Mesothelial cell of epicardium (in vitro differentiated cells): Measurements from ENCODE around the gene BPIFB2. TPM values are rescaled to one million over a fixed set of nuclear protein-coding genes. Genes with fewer than 3 reads are reported as not detected.

Experiments used
- DNase-seq, 2 experiments: peaks; one replicate each; pipeline ENCODE4 v3.0.0; 2021; ENCODE audit warnings: low spot score in 2 of 2; ENCODE audit not compliant: unreplicated experiment in 2 of 2
- H3K27ac Mint-ChIP-seq: 2 replicates; pipeline ENCODE4 v1.8.0; 2021; ENCODE audit warnings: mixed read lengths
- H3K27me3 Mint-ChIP-seq: 2 replicates; pipeline ENCODE4 v1.8.0; 2021; ENCODE audit warnings: low read depth, mixed read lengths
- H3K36me3 Mint-ChIP-seq: 2 replicates; pipeline ENCODE4 v1.8.0; 2021; ENCODE audit warnings: mixed read lengths
- H3K4me1 Mint-ChIP-seq: 2 replicates; pipeline ENCODE4 v1.8.0; 2021; ENCODE audit warnings: mixed read lengths
- H3K4me3 Mint-ChIP-seq: 2 replicates; pipeline ENCODE4 v1.8.0; 2021; ENCODE audit warnings: mild to moderate bottlenecking, moderate library complexity, mixed read lengths
- H3K9me3 Mint-ChIP-seq: 2 replicates; pipeline ENCODE4 v1.8.0; 2021; ENCODE audit warnings: mixed read lengths
- total RNA-seq: library from RNA; stranded (reverse); gene quantifications from 3 replicates; pipeline ENCODE4 v1.2.1, GENCODE V29; 2021
- TF ChIP-seq, protein P1 (sequence below): fragments of 200-600 bp; sonication (generic); IDR thresholded peaks from one replicate; pipeline ENCODE4 v1.5.0; 2021; ENCODE audit warnings: antibody characterized with exemption; ENCODE audit not compliant: unreplicated experiment

BPIFB2 gene
- total RNA-seq, 1 donor from 2014 or later = not detected

DNA sequence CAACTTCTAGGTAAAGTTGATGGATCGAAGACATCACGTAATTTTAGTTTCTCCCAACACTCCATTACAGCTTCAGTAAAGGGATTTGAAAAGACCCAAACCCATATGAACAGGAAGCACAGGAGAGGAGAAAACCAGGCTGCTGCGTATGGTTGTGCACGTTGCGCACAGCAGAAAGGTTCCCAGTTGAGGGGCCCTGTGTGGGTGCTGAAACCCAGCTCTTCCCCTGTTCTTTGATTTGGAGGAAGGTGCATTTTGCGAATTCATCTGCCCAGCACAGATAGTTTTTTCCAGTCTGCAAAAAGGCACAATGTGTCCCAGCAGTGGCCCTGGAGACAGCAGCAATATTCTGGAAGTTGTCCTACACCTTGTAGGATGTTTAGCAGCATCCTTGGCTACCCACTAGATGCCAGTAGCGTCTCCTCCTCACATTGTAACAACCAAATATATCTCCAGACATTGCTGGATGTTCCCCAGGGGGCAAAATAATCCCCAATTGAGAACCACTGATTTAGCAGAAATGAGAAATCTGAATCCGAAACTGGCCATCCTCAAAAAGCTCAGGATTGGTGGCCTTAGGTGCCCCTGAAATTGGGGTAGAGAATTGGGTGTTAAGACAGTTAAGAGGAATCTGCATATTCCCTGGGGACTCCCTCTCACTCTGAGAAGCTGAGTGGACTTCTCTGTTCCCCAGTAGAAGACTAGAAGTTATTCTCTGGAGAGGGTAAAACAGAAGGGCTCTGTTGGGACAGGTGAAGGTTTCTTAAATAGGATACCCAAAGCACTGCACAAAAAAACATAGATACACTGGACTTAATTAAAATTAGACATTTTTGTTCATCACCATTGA, 15.5 kb upstream of the BPIFB2 start:
- H3K36me3 Mint-ChIP-seq = no peaks in the 10 kb centered on the region
- peaks cover 13% of the 10 kb centered on the region for H3K9me3 Mint-ChIP-seq
- no peaks in the 10 kb centered on the region for H3K4me1 Mint-ChIP-seq
- TF ChIP-seq, protein P1, sequence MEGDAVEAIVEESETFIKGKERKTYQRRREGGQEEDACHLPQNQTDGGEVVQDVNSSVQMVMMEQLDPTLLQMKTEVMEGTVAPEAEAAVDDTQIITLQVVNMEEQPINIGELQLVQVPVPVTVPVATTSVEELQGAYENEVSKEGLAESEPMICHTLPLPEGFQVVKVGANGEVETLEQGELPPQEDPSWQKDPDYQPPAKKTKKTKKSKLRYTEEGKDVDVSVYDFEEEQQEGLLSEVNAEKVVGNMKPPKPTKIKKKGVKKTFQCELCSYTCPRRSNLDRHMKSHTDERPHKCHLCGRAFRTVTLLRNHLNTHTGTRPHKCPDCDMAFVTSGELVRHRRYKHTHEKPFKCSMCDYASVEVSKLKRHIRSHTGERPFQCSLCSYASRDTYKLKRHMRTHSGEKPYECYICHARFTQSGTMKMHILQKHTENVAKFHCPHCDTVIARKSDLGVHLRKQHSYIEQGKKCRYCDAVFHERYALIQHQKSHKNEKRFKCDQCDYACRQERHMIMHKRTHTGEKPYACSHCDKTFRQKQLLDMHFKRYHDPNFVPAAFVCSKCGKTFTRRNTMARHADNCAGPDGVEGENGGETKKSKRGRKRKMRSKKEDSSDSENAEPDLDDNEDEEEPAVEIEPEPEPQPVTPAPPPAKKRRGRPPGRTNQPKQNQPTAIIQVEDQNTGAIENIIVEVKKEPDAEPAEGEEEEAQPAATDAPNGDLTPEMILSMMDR = no peak
- no peak overlapping the region for H3K4me3 Mint-ChIP-seq
- DNase-seq = no peak
- H3K27me3 Mint-ChIP-seq = peaks cover 3% of the 10 kb centered on the region
- no peak overlapping the region for H3K27ac Mint-ChIP-seq

- Mint-ChIP-seq H3K27me3 (peaks cover 10% of the 10 kb centered on the region), H3K36me3 (no peaks in the 10 kb centered on the region), H3K4me3 (no peak overlapping the region), H3K27ac (no peak overlapping the region), H3K4me1 (no peaks in the 10 kb centered on the region), H3K9me3 (peaks cover 13% of the 10 kb centered on the region)
- no peak for DNase-seq
- TF ChIP-seq, protein P1 = no peak
Observed at GRCh38 chr20:32993496-32994050, 13.9 kb upstream of the BPIFB2 start.

DNA sequence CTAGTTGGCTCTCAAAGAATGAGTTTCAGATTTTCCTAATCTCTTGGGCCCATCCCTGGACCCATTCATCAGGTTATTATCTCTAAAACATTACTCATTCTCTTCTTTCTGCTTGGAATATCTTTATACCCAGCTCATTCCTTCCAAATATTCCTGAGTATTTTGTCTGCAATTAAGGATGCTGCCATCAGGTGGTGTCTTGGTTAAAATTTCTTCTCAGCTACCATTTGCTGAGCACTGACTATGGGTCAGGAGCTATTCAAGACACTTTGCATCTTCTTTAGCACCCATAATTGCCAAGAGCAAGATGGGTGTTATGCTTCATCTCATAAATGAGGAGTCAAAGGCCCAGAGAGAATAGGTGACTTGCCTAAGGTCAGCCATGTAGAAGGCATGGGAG, 11.7 kb upstream of the BPIFB2 start:
- Mint-ChIP-seq H3K4me1 (no peaks in the 10 kb centered on the region), H3K9me3 (peaks cover 13% of the 10 kb centered on the region), H3K27me3 (peaks cover 21% of the 10 kb centered on the region), H3K27ac (no peak overlapping the region), H3K36me3 (no peaks in the 10 kb centered on the region), H3K4me3 (no peak overlapping the region)
- no peak for DNase-seq
- TF ChIP-seq, protein P1 = no peak

DNA sequence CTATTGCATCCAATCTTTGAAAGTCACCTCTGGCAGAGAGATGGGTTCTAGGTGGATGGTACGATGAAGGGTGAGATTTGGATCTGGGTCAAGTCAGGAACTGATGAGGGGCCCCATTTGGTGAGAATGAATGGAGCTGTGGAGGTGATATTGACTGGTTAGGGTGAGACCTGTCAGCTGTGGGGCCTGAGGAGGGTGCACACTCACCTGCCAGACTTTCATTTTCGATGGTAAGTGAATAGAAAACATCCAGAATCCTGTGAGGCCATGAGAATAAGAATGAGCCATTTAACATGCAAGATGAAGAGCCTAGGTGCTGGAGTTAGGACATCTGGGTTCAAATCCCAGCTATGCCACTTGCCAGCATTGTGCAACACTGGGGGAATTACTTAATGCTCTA, 10.1 kb upstream of the BPIFB2 start:
- Mint-ChIP-seq H3K4me1 (no peaks in the 10 kb centered on the region), H3K36me3 (no peaks in the 10 kb centered on the region), H3K27me3 (peaks cover 23% of the 10 kb centered on the region), H3K9me3 (peaks cover 13% of the 10 kb centered on the region), H3K4me3 (no peak overlapping the region), H3K27ac (no peak overlapping the region)
- TF ChIP-seq, protein P1 = no peak
- no peak for DNase-seq

DNA sequence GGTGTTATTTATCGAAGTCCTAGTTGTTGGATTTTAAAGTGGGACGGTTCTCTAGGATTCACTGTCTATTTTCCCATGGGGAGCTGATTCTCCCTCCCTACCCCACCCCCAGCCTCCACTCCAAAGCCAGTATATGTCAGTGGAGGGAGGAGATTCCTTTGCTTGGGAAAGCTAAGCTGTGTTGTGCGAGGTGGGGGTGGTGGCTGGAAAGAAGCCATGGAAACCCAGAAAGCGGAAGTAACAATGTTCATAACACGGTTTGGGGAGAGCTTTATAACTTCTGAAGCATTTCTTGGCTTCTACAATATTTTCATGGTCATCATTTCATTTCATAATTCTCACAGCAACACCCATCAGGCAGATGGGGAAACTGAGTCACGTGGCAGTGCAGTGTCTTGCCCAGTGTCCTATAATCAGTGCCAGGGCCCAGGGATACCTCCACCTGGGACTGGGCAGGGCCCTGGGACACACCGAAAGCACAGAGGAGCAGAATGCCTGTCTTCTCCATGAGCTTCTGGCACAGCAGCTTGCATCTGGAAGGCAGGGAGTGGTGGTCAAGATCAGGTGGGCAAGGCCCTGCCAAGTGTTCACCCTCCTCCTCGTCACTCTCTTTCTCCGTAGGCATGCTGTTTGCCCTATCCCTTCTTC, 7.8 kb upstream of the BPIFB2 start:
- no peaks in the 10 kb centered on the region for H3K4me1 Mint-ChIP-seq
- DNase-seq = no peak
- H3K27me3 Mint-ChIP-seq = peaks cover 25% of the 10 kb centered on the region
- H3K4me3 Mint-ChIP-seq = no peak overlapping the region
- H3K9me3 Mint-ChIP-seq = peaks cover 9% of the 10 kb centered on the region
- H3K36me3 Mint-ChIP-seq = no peaks in the 10 kb centered on the region
- TF ChIP-seq, protein P1 = no peak
- H3K27ac Mint-ChIP-seq = no peak overlapping the region
